Measurements from ENCODE around the gene RBM5.

- TF ChIP-seq, protein P1, sequence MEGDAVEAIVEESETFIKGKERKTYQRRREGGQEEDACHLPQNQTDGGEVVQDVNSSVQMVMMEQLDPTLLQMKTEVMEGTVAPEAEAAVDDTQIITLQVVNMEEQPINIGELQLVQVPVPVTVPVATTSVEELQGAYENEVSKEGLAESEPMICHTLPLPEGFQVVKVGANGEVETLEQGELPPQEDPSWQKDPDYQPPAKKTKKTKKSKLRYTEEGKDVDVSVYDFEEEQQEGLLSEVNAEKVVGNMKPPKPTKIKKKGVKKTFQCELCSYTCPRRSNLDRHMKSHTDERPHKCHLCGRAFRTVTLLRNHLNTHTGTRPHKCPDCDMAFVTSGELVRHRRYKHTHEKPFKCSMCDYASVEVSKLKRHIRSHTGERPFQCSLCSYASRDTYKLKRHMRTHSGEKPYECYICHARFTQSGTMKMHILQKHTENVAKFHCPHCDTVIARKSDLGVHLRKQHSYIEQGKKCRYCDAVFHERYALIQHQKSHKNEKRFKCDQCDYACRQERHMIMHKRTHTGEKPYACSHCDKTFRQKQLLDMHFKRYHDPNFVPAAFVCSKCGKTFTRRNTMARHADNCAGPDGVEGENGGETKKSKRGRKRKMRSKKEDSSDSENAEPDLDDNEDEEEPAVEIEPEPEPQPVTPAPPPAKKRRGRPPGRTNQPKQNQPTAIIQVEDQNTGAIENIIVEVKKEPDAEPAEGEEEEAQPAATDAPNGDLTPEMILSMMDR (conservative IDR thresholded peaks at IDR 0.05 in 1 of 2, IDR thresholded peaks at IDR 0.05 in 1 of 2; ENCODE audit: low read depth in 1 of 2, low read length in 2 of 2): peak; percentile 68 to 77
- TF ChIP-seq EZH2 (IDR thresholded peaks at IDR 0.05; ENCODE audit: low read length, missing control alignments): no peak
Measured at GRCh38 chr3:50121072-50122032, 32.6 kb downstream of the RBM5 start.

Measured in fibroblast of lung (primary cell).